ENCODE data around the gene PCDHGB5.
"Not testable (repeated sequence)": the region's sequence is repeated elsewhere in the genome, so short reads cannot be mapped to it uniquely, and the experiment has no call there.

The PCDHGB5 gene

DNA sequence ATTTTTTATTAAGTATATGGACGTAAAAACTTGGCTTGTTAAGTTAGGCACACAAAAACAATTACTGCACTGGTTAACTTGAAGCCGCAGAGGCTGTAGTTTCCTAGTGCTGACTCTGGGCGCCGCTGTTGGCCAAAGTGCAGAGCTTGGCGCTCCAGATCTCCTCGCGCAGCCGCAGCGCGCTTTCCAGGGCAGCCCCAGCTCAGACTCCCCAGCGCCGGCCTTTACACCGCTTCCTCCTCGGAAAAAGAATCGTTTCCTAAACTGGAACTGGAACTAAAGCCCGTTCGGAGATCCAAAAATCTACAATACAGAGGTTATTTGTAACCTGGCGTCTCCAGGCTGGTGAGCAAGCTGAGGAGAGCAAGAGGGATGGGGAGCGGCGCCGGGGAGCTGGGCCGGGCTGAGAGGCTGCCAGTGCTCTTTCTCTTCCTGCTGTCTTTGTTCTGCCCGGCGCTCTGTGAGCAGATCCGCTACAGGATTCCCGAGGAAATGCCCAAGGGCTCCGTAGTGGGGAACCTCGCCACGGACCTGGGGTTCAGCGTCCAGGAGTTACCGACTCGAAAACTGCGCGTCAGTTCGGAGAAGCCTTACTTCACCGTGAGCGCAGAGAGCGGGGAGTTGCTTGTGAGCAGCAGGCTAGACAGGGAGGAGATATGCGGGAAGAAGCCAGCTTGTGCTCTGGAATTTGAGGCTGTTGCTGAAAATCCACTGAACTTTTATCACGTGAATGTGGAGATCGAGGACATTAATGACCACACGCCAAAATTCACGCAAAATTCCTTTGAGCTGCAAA is at the start of gene PCDHGB5:
Gene PCDHGB5 (plus strand): TSS at position 192 of the 796 bp plus-strand sequence. CDS start 181 bp downstream, at position 373.
- H3K36me3 ChIP-seq (ENCODE audit: control insufficient read depth in 2 of 2, insufficient read depth in 2 of 2, low read length in 2 of 2); H3K27me3 ChIP-seq (ENCODE audit: control insufficient read depth in 2 of 2, insufficient read depth in 2 of 2, low read length in 2 of 2); H3K4me1 ChIP-seq (ENCODE audit: control insufficient read depth in 2 of 2, insufficient read depth in 2 of 2, low read length in 2 of 2); H3K27ac ChIP-seq (ENCODE audit: low read depth in 2 of 2, low read length in 2 of 2); H3K9ac ChIP-seq (ENCODE audit: low read depth in 1 of 2, low read length in 2 of 2): not testable (repeated sequence)
- H3K9me3 ChIP-seq (ENCODE audit: control insufficient read depth in 2 of 2, low read length in 2 of 2), result peaks cover 32 to 39% of the 10 kb centered on the region in 2 donors
- peak within 1 kb of the TSS; percentile 16 to 48 for H3K4me3 ChIP-seq (ENCODE audit: low read length in 2 of 2)

DNA sequence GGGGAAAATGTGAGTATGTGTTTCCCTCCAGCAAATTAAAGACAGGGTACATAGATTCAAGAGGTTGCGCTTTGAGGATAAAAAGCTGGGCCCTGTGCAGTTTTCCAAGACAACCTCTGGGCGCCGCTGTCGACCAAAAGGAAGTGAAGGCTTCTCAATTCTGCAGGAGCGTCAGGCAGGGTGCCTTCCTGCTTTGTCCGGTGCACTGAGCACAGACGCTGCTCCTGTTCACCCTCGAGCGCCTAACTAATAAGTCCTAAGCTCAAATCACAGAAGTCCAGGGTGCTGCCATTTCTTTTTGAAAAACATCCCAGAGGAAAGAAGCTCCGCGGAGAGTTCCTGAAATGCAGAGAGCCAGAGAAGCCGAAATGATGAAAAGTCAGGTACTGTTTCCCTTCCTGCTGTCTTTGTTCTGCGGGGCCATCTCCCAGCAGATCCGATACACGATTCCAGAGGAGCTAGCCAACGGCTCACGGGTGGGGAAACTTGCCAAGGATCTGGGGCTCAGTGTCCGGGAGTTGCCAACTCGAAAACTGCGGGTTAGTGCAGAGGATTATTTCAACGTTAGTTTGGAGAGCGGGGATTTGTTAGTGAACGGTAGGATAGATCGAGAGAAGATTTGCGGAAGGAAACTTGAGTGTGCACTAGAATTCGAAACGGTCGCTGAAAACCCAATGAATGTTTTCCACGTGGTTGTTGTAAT is 47.7 kb upstream of the PCDHGB5 start, which contains the start of gene PCDHGB1:
Gene PCDHGB1 (plus strand): TSS at position 183 of the 703 bp plus-strand sequence. CDS start 162 bp downstream, at position 345.
- Histone ChIP-seq H3K9ac (ENCODE audit: low read depth in 1 of 2, low read length in 2 of 2) (no peak within 1 kb of the TSS), H3K36me3 (ENCODE audit: control insufficient read depth in 2 of 2, insufficient read depth in 2 of 2, low read length in 2 of 2) (no peaks in the 10 kb centered on the region), H3K4me1 (ENCODE audit: control insufficient read depth in 2 of 2, insufficient read depth in 2 of 2, low read length in 2 of 2) (no peaks in the 10 kb centered on the region), H3K27ac (ENCODE audit: low read depth in 2 of 2, low read length in 2 of 2) (no peak within 1 kb of the TSS), H3K27me3 (ENCODE audit: control insufficient read depth in 2 of 2, insufficient read depth in 2 of 2, low read length in 2 of 2) (no peaks in the 10 kb centered on the region), H3K4me3 (ENCODE audit: low read length in 2 of 2) (peak within 1 kb of the TSS in 1 of 2 donors; percentile 56), H3K9me3 (ENCODE audit: control insufficient read depth in 2 of 2, low read length in 2 of 2) (peaks cover 4 to 19% of the 10 kb centered on the region in 2 donors)

DNA sequence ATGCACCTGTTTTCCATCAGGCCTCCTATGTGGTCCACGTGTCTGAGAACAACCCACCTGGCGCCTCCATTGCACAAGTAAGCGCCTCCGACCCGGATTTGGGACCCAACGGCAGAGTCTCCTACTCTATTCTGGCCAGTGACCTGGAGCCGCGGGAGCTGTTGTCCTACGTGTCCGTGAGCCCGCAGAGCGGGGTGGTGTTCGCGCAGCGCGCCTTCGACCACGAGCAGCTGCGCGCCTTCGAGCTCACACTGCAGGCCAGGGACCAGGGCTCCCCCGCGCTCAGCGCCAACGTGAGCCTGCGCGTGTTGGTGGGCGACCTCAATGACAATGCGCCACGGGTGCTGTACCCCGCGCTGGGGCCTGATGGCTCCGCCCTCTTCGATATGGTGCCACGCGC is 46.2 kb upstream of the PCDHGB5 start:
- Histone ChIP-seq H3K9ac (ENCODE audit: low read depth in 1 of 2, low read length in 2 of 2) (no peak overlapping the region), H3K4me3 (ENCODE audit: low read length in 2 of 2) (no peak overlapping the region), H3K36me3 (ENCODE audit: control insufficient read depth in 2 of 2, insufficient read depth in 2 of 2, low read length in 2 of 2) (no peaks in the 10 kb centered on the region), H3K27ac (ENCODE audit: low read depth in 2 of 2, low read length in 2 of 2) (no peak overlapping the region), H3K27me3 (ENCODE audit: control insufficient read depth in 2 of 2, insufficient read depth in 2 of 2, low read length in 2 of 2) (no peaks in the 10 kb centered on the region), H3K4me1 (ENCODE audit: control insufficient read depth in 2 of 2, insufficient read depth in 2 of 2, low read length in 2 of 2) (no peaks in the 10 kb centered on the region), H3K9me3 (ENCODE audit: control insufficient read depth in 2 of 2, low read length in 2 of 2) (peaks cover 3 to 22% of the 10 kb centered on the region in 2 donors)

DNA sequence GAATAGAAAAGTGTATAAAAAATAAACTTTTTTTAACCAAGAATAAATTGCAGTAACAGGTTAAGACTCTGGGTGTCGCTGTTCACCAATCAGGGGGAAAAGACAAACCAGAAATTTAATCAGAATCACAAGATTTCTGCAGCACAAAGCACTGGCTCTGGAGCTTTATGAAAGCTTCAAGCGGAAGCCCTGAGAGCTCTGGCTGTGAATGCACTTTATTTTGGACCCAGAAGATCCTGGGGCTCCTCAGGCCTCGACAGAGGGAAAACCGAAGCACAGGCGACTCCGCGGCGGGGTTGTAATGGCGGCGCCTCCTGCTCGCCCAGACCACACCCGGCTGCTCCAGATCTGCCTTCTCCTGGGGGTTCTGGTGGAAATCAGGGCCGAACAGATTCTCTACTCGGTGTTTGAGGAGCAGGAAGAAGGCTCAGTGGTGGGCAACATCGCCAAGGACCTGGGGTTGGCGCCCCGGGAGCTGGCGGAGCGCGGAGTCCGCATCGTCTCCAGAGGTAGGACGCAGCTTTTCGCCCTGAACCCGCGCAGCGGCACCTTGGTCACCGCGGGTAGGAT is 42.8 kb upstream of the PCDHGB5 start, which contains the start of gene PCDHGA4:
Gene PCDHGA4 (plus strand): TSS at position 122 of the 570 bp plus-strand sequence. CDS start 87 bp downstream, at position 209.
- Histone ChIP-seq H3K4me1 (ENCODE audit: control insufficient read depth in 2 of 2, insufficient read depth in 2 of 2, low read length in 2 of 2) (no peaks in the 10 kb centered on the region), H3K27ac (ENCODE audit: low read depth in 2 of 2, low read length in 2 of 2) (no peak within 1 kb of the TSS), H3K4me3 (ENCODE audit: low read length in 2 of 2) (peak within 1 kb of the TSS in 1 of 2 donors; percentile 8), H3K9me3 (ENCODE audit: control insufficient read depth in 2 of 2, low read length in 2 of 2) (peaks cover 3 to 22% of the 10 kb centered on the region in 2 donors), H3K36me3 (ENCODE audit: control insufficient read depth in 2 of 2, insufficient read depth in 2 of 2, low read length in 2 of 2) (no peaks in the 10 kb centered on the region), H3K27me3 (ENCODE audit: control insufficient read depth in 2 of 2, insufficient read depth in 2 of 2, low read length in 2 of 2) (no peaks in the 10 kb centered on the region), H3K9ac (ENCODE audit: low read depth in 1 of 2, low read length in 2 of 2) (no peak within 1 kb of the TSS)

DNA sequence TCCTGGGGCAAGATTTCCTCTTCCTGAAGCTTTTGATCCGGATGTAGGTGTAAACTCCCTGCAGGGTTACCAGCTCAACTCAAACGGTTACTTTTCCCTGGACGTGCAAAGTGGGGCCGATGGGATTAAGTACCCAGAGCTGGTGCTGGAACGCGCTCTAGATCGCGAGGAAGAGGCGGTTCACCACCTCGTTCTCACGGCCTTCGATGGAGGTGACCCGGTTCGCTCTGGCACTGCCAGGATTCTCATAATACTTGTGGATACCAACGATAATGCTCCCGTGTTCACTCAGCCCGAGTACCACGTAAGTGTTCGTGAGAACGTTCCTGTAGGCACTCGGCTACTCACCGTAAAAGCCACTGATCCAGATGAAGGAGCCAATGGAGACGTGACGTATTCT is 42.1 kb upstream of the PCDHGB5 start:
- Histone ChIP-seq H3K9ac (ENCODE audit: low read depth in 1 of 2, low read length in 2 of 2) (no peak overlapping the region), H3K27me3 (ENCODE audit: control insufficient read depth in 2 of 2, insufficient read depth in 2 of 2, low read length in 2 of 2) (no peaks in the 10 kb centered on the region), H3K9me3 (ENCODE audit: control insufficient read depth in 2 of 2, low read length in 2 of 2) (peaks cover 3 to 23% of the 10 kb centered on the region in 2 donors), H3K27ac (ENCODE audit: low read depth in 2 of 2, low read length in 2 of 2) (no peak overlapping the region), H3K4me3 (ENCODE audit: low read length in 2 of 2) (no peak overlapping the region), H3K36me3 (ENCODE audit: control insufficient read depth in 2 of 2, insufficient read depth in 2 of 2, low read length in 2 of 2) (no peaks in the 10 kb centered on the region), H3K4me1 (ENCODE audit: control insufficient read depth in 2 of 2, insufficient read depth in 2 of 2, low read length in 2 of 2) (no peaks in the 10 kb centered on the region)

DNA sequence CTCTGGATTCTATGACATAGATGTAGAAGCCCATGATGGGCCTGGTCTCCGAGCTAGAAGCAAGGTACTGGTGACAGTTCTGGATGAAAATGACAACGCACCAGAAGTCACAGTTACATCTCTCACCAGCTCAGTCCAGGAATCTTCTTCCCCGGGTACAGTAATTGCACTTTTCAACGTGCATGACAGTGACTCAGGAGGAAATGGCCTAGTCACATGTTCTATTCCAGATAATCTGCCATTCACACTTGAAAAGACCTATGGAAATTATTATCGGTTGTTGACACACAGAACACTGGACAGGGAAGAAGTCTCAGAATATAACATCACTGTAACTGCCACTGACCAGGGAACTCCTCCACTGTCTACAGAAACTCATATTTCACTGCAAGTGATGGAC is 41.6 kb upstream of the PCDHGB5 start:
- Histone ChIP-seq H3K4me1 (ENCODE audit: control insufficient read depth in 2 of 2, insufficient read depth in 2 of 2, low read length in 2 of 2) (no peaks in the 10 kb centered on the region), H3K4me3 (ENCODE audit: low read length in 2 of 2) (no peak overlapping the region), H3K9me3 (ENCODE audit: control insufficient read depth in 2 of 2, low read length in 2 of 2) (peaks cover 3 to 23% of the 10 kb centered on the region in 2 donors), H3K9ac (ENCODE audit: low read depth in 1 of 2, low read length in 2 of 2) (no peak overlapping the region), H3K27ac (ENCODE audit: low read depth in 2 of 2, low read length in 2 of 2) (no peak overlapping the region), H3K27me3 (ENCODE audit: control insufficient read depth in 2 of 2, insufficient read depth in 2 of 2, low read length in 2 of 2) (no peaks in the 10 kb centered on the region), H3K36me3 (ENCODE audit: control insufficient read depth in 2 of 2, insufficient read depth in 2 of 2, low read length in 2 of 2) (no peaks in the 10 kb centered on the region)

DNA sequence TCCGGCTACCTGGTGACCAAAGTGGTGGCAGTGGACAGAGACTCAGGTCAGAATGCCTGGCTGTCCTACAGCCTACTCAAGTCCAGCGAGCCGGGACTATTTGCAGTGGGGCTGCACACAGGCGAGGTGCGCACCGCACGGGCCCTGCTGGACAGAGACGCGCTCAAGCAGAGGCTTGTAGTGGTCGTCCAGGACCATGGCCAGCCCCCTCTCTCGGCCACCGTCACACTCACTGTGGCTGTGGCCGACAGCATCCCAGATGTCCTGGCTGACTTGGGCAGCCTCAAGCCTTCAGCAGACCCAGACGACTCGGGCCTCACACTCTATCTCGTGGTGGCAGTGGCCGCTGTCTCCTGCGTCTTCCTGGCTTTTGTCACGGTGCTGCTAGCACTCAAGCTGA is 40.8 kb upstream of the PCDHGB5 start:
- no peak overlapping the region for H3K4me3 ChIP-seq (ENCODE audit: low read length in 2 of 2)
- no peaks in the 10 kb centered on the region for H3K36me3 ChIP-seq (ENCODE audit: control insufficient read depth in 2 of 2, insufficient read depth in 2 of 2, low read length in 2 of 2)
- H3K27ac ChIP-seq (ENCODE audit: low read depth in 2 of 2, low read length in 2 of 2), result no peak overlapping the region
- no peak overlapping the region for H3K9ac ChIP-seq (ENCODE audit: low read depth in 1 of 2, low read length in 2 of 2)
- no peaks in the 10 kb centered on the region for H3K4me1 ChIP-seq (ENCODE audit: control insufficient read depth in 2 of 2, insufficient read depth in 2 of 2, low read length in 2 of 2)
- peaks cover 3 to 25% of the 10 kb centered on the region in 2 donors for H3K9me3 ChIP-seq (ENCODE audit: control insufficient read depth in 2 of 2, low read length in 2 of 2)
- H3K27me3 ChIP-seq (ENCODE audit: control insufficient read depth in 2 of 2, insufficient read depth in 2 of 2, low read length in 2 of 2), result no peaks in the 10 kb centered on the region

DNA sequence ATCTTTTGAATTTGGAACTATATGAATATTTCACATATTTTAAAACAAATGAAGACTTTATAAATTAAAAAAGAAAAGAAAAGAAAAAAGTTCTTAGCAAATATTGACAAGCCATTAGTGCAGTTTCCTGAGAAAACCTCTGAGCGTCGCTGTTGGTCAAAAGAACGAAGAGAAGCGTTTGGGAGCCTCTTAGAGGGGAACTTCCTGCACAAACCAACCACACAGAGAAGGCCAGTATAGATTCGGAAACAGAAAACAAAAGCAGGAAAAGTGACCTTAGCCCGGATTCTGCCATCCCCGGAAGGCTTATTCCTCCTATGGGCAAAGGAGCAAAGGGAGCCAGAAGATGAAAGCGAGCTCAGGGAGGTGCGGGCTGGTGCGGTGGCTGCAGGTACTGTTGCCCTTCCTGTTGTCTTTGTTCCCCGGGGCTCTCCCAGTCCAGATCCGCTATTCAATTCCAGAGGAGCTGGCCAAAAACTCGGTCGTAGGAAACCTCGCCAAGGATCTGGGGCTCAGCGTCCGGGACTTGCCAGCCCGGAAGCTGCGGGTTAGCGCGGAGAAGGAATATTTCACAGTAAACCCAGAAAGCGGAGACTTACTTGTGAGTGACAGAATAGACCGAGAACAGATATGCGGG is 37.8 kb upstream of the PCDHGB5 start, which contains the start of gene PCDHGB2:
Gene PCDHGB2 (plus strand): TSS at position 205 of the 637 bp plus-strand sequence. CDS start 142 bp downstream, at position 347.
- Histone ChIP-seq H3K36me3 (ENCODE audit: control insufficient read depth in 2 of 2, insufficient read depth in 2 of 2, low read length in 2 of 2) (no peaks in the 10 kb centered on the region), H3K27me3 (ENCODE audit: control insufficient read depth in 2 of 2, insufficient read depth in 2 of 2, low read length in 2 of 2) (no peaks in the 10 kb centered on the region), H3K9ac (ENCODE audit: low read depth in 1 of 2, low read length in 2 of 2) (no peak within 1 kb of the TSS), H3K9me3 (ENCODE audit: control insufficient read depth in 2 of 2, low read length in 2 of 2) (peaks cover 17 to 29% of the 10 kb centered on the region in 2 donors), H3K27ac (ENCODE audit: low read depth in 2 of 2, low read length in 2 of 2) (no peak within 1 kb of the TSS), H3K4me1 (ENCODE audit: control insufficient read depth in 2 of 2, insufficient read depth in 2 of 2, low read length in 2 of 2) (no peaks in the 10 kb centered on the region), H3K4me3 (ENCODE audit: low read length in 2 of 2) (peak within 1 kb of the TSS; percentile 34 to 69)

DNA sequence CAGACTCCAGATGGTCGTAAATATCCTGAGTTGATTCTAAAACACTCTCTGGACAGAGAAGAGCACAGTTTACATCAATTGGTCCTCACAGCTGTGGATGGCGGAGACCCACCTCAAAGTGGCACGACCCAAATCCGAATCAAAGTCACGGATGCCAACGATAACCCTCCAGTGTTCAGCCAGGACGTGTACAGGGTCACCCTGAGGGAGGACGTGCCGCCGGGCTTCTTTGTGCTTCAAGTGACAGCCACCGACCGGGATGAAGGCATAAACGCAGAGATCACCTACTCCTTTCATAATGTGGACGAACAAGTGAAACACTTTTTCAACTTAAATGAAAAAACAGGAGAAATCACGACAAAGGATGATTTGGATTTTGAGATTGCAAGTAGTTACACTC is 37.1 kb upstream of the PCDHGB5 start:
- no peaks in the 10 kb centered on the region for H3K4me1 ChIP-seq (ENCODE audit: control insufficient read depth in 2 of 2, insufficient read depth in 2 of 2, low read length in 2 of 2)
- no peak overlapping the region for H3K9ac ChIP-seq (ENCODE audit: low read depth in 1 of 2, low read length in 2 of 2)
- H3K27me3 ChIP-seq (ENCODE audit: control insufficient read depth in 2 of 2, insufficient read depth in 2 of 2, low read length in 2 of 2), result peaks cover 0 to 6% of the 10 kb centered on the region in 2 donors
- H3K27ac ChIP-seq (ENCODE audit: low read depth in 2 of 2, low read length in 2 of 2), result no peak overlapping the region
- H3K36me3 ChIP-seq (ENCODE audit: control insufficient read depth in 2 of 2, insufficient read depth in 2 of 2, low read length in 2 of 2), result no peaks in the 10 kb centered on the region
- H3K4me3 ChIP-seq (ENCODE audit: low read length in 2 of 2), result no peak overlapping the region
- H3K9me3 ChIP-seq (ENCODE audit: control insufficient read depth in 2 of 2, low read length in 2 of 2), result peaks cover 22 to 31% of the 10 kb centered on the region in 2 donors

Data from mucosa of rectum (tissue), 2 donors.